ENCODE data around the gene ATP9B.

- no peak for TF ChIP-seq EZH2 (IDR thresholded peaks at IDR 0.05)
- TF ChIP-seq CTCF (IDR thresholded peaks at IDR 0.05), result no peak
Observed at GRCh38 chr18:79156327-79156726, 87.1 kb downstream of the ATP9B start.
